LoVo (cell line): ENCODE measurements around the gene ZNF148.

Source experiments
- DNase-seq: peaks from one replicate; pipeline ENCODE4 v3.0.0-alpha.2; 2016; ENCODE audit warnings: low spot score

The ZNF148 gene

GRCh38 chr3:125220183-125220582 is 154.9 kb downstream of the ZNF148 start:
- DNase-seq, result no peak

- DNase-seq, result no peak
Measured at GRCh38 chr3:125219261-125219701, 155.8 kb downstream of the ZNF148 start.

GRCh38 chr3:125214738-125215137 is 160.4 kb downstream of the ZNF148 start:
- no peak for DNase-seq

- DNase-seq, result no peak
Measured at GRCh38 chr3:125213946-125214542, 161.1 kb downstream of the ZNF148 start.

GRCh38 chr3:125213364-125213755 is 161.8 kb downstream of the ZNF148 start:
- no peak for DNase-seq

- peak; percentile 32 for DNase-seq
Measured at GRCh38 chr3:125212509-125213363, 162.4 kb downstream of the ZNF148 start, which contains the start of gene SLC12A8. Gene SLC12A8, minus strand, starts transcription at chr3:125212748. Its CDS starts 1,399 bp downstream, at chr3:125211349.

GRCh38 chr3:125212091-125212508 is 163.0 kb downstream of the ZNF148 start:
- DNase-seq, result no peak

- DNase-seq, result no peak
Measured at GRCh38 chr3:125211523-125212090, 163.5 kb downstream of the ZNF148 start.

- DNase-seq, result no peak
Measured at GRCh38 chr3:125207949-125208568, 167.1 kb downstream of the ZNF148 start.

- DNase-seq, result no peak
Measured at GRCh38 chr3:125207507-125207906, 167.6 kb downstream of the ZNF148 start.

- DNase-seq, result no peak
Measured at GRCh38 chr3:125206934-125207333, 168.2 kb downstream of the ZNF148 start.

- no peak for DNase-seq
Measured at GRCh38 chr3:125203731-125204130, 171.4 kb downstream of the ZNF148 start.

- no peak for DNase-seq
Measured at GRCh38 chr3:125202197-125202596, 172.9 kb downstream of the ZNF148 start.

- no peak for DNase-seq
Measured at GRCh38 chr3:125200731-125201139, 174.4 kb downstream of the ZNF148 start.

GRCh38 chr3:125194849-125195601 is 180.1 kb downstream of the ZNF148 start:
- no peak for DNase-seq

- DNase-seq, result no peak
Measured at GRCh38 chr3:125194061-125194848, 180.9 kb downstream of the ZNF148 start.

GRCh38 chr3:125192190-125193035 is 182.7 kb downstream of the ZNF148 start:
- no peak for DNase-seq

- no peak for DNase-seq
Measured at GRCh38 chr3:125191730-125192129, 183.4 kb downstream of the ZNF148 start.

- DNase-seq, result no peak
Measured at GRCh38 chr3:125191256-125191655, 183.9 kb downstream of the ZNF148 start.

- DNase-seq, result no peak
Measured at GRCh38 chr3:125190786-125191185, 184.3 kb downstream of the ZNF148 start.
